ENCODE results near the gene ZGLP1. TPM values are rescaled to one million over a fixed set of nuclear protein-coding genes. Genes with fewer than 3 reads are reported as not detected.

ZGLP1 gene
- total and polyA plus RNA-seq, 2 donors (not counting 1 experiment from before 2014, with no cell fraction given): 6.4 to 8.0 TPM

GRCh38 chr19:10269333-10270179 lies 40.1 kb downstream of the ZGLP1 start:
- Histone ChIP-seq H3K79me2 (ENCODE audit: control insufficient read depth, insufficient read depth, low read length) (peaks cover 3% of the 10 kb centered on the region), H3K4me1 (ENCODE audit: control insufficient read depth in 2 of 2, insufficient read depth in 2 of 2, low read length in 2 of 2) (peaks cover 13 to 35% of the 10 kb centered on the region in 2 donors), H3K36me3 (replicated peaks in 1 of 2; ENCODE audit: control extremely low read depth in 1 of 2, control insufficient read depth in 1 of 2, extremely low read depth in 1 of 2, insufficient read depth in 2 of 2, low read length in 1 of 2) (no peaks in the 10 kb centered on the region), H3K9ac (ENCODE audit: low read length) (peak overlapping the region; percentile 74), H3K4me2 (replicated peaks; ENCODE audit: low read depth, low read length, poor library complexity, severe bottlenecking) (peak overlapping the region; percentile 84), H3K27ac (ENCODE audit: low read length in 2 of 2) (peak overlapping the region; percentile 90 to 97), H3K27me3 (replicated peaks in 1 of 4; ENCODE audit: control extremely low read depth in 1 of 4, control insufficient read depth in 3 of 4, insufficient read depth in 4 of 4, low read length in 3 of 4) (no peaks in the 10 kb centered on the region), H3K9me3 (ENCODE audit: control extremely low read depth in 1 of 3, control insufficient read depth in 2 of 3, insufficient read depth in 1 of 3, low read length in 2 of 3) (no peaks in the 10 kb centered on the region), H2AFZ (ENCODE audit: insufficient read depth, low read depth, low read length, poor library complexity, severe bottlenecking) (no peak overlapping the region), H3K4me3 (ENCODE audit: control extremely low read depth in 1 of 5, extremely low read depth in 1 of 5, insufficient read depth in 1 of 5, low read depth in 2 of 5, low read length in 4 of 5) (peak overlapping the region; percentile 1 to 72 (median 56)), H4K20me1 (ENCODE audit: control insufficient read depth, insufficient read depth, low read length, poor library complexity, severe bottlenecking) (no peaks in the 10 kb centered on the region)
- CTCF ChIA-PET: interaction anchor here (0.6 to 9.2 kb wide), 32 partner anchors 9 to 372 kb away, joined by 3 to 570 read pairs (median 5); partner anchors contain the start of genes CDC37, ICAM4, ICAM5 and KRI1
- Mint-ChIP-seq H3K4me3 (peak overlapping the region; percentile 88), H3K27me3 (no peaks in the 10 kb centered on the region), H3K9me3 (ENCODE audit: insufficient read depth) (no peaks in the 10 kb centered on the region), H3K4me1 (peaks cover 32% of the 10 kb centered on the region), H3K27ac (peak overlapping the region; percentile 94)
- intact Hi-C loops (cut with micrococcal nuclease): loop anchor here (1.0 to 5.0 kb wide), 8 partner anchors 17 to 337 kb away; partner anchors contain the start of genes FDX2, ICAM4, RAVER1 and TYK2
- WGBS (ENCODE audit: insufficient coverage): 2% methylated on average over 59 of the region's 59 CpGs
- peak; percentile 93 for TF ChIP-seq CTCF (IDR thresholded peaks at IDR 0.05)
- no peak for TF ChIP-seq EZH2 (IDR thresholded peaks at IDR 0.05; ENCODE audit: borderline replicate concordance, insufficient read depth, low read depth, low read length, poor library complexity, severe bottlenecking)
- DNase-seq (peak; percentile 91), ATAC-seq (ENCODE audit: low read depth) (peak; percentile 43)
- POLR2A ChIA-PET: interaction anchor here (0.9 to 3.5 kb wide), 11 partner anchors 11 to 375 kb away, joined by 3 to 32 read pairs (median 6); partner anchors contain the start of genes ICAM4, ICAM5, RAVER1 and TYK2

Measured in B cell (primary cell).